Neural crest cell (in vitro differentiated cells): ENCODE measurements around the gene MNDA. TPM values are rescaled to one million over a fixed set of nuclear protein-coding genes. Genes with fewer than 3 reads are reported as not detected.
"Not testable (repeated sequence)": the region's sequence is repeated elsewhere in the genome, so short reads cannot be mapped to it uniquely, and the experiment has no call there.

Experiments used
- DNase-seq: peaks from one replicate; pipeline ENCODE4 v3.0.0; 2021; ENCODE audit warnings: low read depth, mixed read lengths, low spot score
- H3K27ac Mint-ChIP-seq: one replicate; pipeline ENCODE4 v1.8.0; 2021; ENCODE audit warnings: mild to moderate bottlenecking, mixed read lengths; ENCODE audit not compliant: unreplicated experiment
- H3K27me3 Mint-ChIP-seq: 2 replicates; pipeline ENCODE4 v1.8.0; 2021; ENCODE audit warnings: low read depth, mild to moderate bottlenecking, mixed read lengths
- H3K36me3 Mint-ChIP-seq: 2 replicates; pipeline ENCODE4 v1.8.0; 2021; ENCODE audit warnings: low read depth, mild to moderate bottlenecking, mixed read lengths
- H3K4me1 Mint-ChIP-seq: 2 replicates; pipeline ENCODE4 v1.8.0; 2021; ENCODE audit warnings: mixed read lengths
- H3K4me3 Mint-ChIP-seq: one replicate; pipeline ENCODE4 v1.8.0; 2021; ENCODE audit warnings: mild to moderate bottlenecking, mixed read lengths
- H3K9me3 Mint-ChIP-seq: 2 replicates; pipeline ENCODE4 v1.8.0; 2021; ENCODE audit warnings: mixed read lengths
- CTCF ChIP-seq: fragments of 200-600 bp; sonication (generic); conservative IDR thresholded peaks from 2 replicates; pipeline ENCODE4 v1.5.0; 2021; ENCODE audit warnings: antibody characterized with exemption, mild to moderate bottlenecking
- total RNA-seq: library from RNA; stranded (reverse); gene quantifications from 2 replicates; pipeline ENCODE4 v1.2.1, GENCODE V29; 2021

The MNDA gene
- total RNA-seq, 1 donor from 2014 or later: not detected

GRCh38 chr1:158838660-158839059 lies 7.5 kb downstream of the MNDA start:
- no peak for TF ChIP-seq CTCF
- Mint-ChIP-seq H3K27ac (no peak overlapping the region), H3K9me3 (peaks cover 6% of the 10 kb centered on the region), H3K4me1 (no peaks in the 10 kb centered on the region), H3K4me3 (no peak overlapping the region), H3K27me3 (no peaks in the 10 kb centered on the region), H3K36me3 (no peaks in the 10 kb centered on the region)
- DNase-seq: no peak

DNA sequence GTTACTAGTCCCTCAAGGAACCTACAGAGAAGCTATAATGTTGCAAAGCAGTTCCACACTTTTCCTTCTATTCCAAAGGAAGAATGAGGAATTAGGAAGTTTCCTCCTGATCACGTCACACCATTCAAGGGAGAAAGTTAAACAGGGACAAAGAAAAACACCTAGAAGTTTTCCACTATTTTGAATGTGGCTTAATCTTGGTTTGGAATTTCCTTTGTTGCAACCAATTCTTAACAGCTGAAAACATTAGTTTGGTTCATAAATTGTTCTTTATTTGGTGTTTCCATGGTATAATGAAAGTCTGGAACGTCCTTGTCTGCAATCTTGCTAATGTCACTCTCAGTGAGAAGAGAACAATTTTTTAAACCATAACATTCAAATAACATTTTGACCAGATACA lies 8.4 kb downstream of the MNDA start:
- H3K4me1 Mint-ChIP-seq: no peaks in the 10 kb centered on the region

DNA sequence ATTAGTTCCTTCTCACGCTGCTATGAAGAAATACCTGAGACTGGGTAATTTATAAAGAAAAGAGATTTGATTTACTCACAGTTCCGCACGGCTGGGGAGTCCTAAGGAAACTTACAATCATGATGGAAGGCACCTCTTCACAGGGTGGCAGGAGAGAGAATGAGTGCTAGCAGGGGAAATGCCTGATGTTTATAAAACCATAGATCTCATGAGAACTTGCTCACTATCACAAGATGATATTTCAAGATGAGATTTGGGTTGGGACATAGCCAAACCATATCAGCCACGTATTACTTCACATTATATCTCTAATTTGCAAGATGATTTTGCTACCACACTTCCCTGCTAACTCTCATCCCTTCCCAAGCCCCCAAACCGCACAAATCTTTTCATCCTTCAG lies 9.1 kb downstream of the MNDA start:
- H3K4me3 Mint-ChIP-seq: no peak overlapping the region
- H3K27me3 Mint-ChIP-seq: no peaks in the 10 kb centered on the region
- H3K4me1 Mint-ChIP-seq: no peaks in the 10 kb centered on the region
- H3K27ac Mint-ChIP-seq: no peak overlapping the region
- DNase-seq: no peak
- H3K9me3 Mint-ChIP-seq: peaks cover 6% of the 10 kb centered on the region
- no peak for TF ChIP-seq CTCF
- H3K36me3 Mint-ChIP-seq: no peaks in the 10 kb centered on the region

More for the DNA sequence above, 8.4 kb downstream of the MNDA start:
- no peak for TF ChIP-seq CTCF
- no peak overlapping the region for H3K27ac Mint-ChIP-seq
- no peaks in the 10 kb centered on the region for H3K27me3 Mint-ChIP-seq
- H3K4me3 Mint-ChIP-seq: no peak overlapping the region
- no peak for DNase-seq
- no peaks in the 10 kb centered on the region for H3K36me3 Mint-ChIP-seq
- H3K9me3 Mint-ChIP-seq: peaks cover 6% of the 10 kb centered on the region

DNA sequence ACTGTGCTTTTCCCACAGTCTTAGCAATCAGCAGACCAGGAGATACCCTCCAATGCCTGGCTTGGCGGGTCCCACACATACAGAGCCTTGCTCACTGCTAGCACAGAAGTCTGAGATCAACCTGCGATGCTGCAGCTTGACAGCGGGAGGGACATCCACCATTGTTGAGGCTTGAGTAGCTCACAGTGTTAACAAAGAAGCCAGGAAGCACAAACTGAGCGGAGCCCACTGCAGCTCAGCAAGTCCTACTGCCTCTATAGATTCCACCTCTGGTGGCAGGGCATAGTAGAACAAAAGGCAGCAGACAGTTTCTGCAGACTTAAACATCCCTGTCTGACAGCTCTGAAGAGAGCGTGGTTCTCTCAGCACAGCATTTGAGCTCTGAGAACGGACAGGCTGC lies 33.4 kb downstream of the MNDA start:
- Mint-ChIP-seq H3K27ac (no peak overlapping the region), H3K36me3 (peaks cover 2% of the 10 kb centered on the region), H3K4me1 (peaks cover 4% of the 10 kb centered on the region), H3K27me3 (peaks cover 25% of the 10 kb centered on the region), H3K9me3 (peaks cover 6% of the 10 kb centered on the region), H3K4me3 (no peak overlapping the region)
- TF ChIP-seq CTCF: no peak
- no peak for DNase-seq

- DNase-seq, H3K9me3 Mint-ChIP-seq, H3K4me3 Mint-ChIP-seq, H3K27ac Mint-ChIP-seq, H3K36me3 Mint-ChIP-seq, H3K4me1 Mint-ChIP-seq: not testable (repeated sequence)
- H3K27me3 Mint-ChIP-seq: peaks cover 11% of the 10 kb centered on the region
Measured at GRCh38 chr1:158870438-158870837, 39.3 kb downstream of the MNDA start.

GRCh38 chr1:158873141-158873540 lies 42.0 kb downstream of the MNDA start:
- no peaks in the 10 kb centered on the region for H3K36me3 Mint-ChIP-seq
- no peak overlapping the region for H3K4me3 Mint-ChIP-seq
- H3K27me3 Mint-ChIP-seq: peaks cover 3% of the 10 kb centered on the region
- no peaks in the 10 kb centered on the region for H3K9me3 Mint-ChIP-seq
- no peak for TF ChIP-seq CTCF
- no peak for DNase-seq
- H3K4me1 Mint-ChIP-seq: no peaks in the 10 kb centered on the region
- no peak overlapping the region for H3K27ac Mint-ChIP-seq
